VCaP (cell line): Measurements from ENCODE around the gene CTDSP2.
"Not testable (repeated sequence)": the region's sequence is repeated elsewhere in the genome, so short reads cannot be mapped to it uniquely, and the experiment has no call there.

ENCODE experiments used
- H3K27ac ChIP-seq: fragments of 450-650 bp; 2 replicates; pipeline ENCODE4 v1.5.1; 2017
- TF ChIP-seq, protein P1 (sequence below): fragments of 450-650 bp; conservative IDR thresholded peaks from 2 replicates; pipeline ENCODE4 v1.5.1; 2017; ENCODE audit warnings: mild to moderate bottlenecking, moderate library complexity

CTDSP2 gene

DNA sequence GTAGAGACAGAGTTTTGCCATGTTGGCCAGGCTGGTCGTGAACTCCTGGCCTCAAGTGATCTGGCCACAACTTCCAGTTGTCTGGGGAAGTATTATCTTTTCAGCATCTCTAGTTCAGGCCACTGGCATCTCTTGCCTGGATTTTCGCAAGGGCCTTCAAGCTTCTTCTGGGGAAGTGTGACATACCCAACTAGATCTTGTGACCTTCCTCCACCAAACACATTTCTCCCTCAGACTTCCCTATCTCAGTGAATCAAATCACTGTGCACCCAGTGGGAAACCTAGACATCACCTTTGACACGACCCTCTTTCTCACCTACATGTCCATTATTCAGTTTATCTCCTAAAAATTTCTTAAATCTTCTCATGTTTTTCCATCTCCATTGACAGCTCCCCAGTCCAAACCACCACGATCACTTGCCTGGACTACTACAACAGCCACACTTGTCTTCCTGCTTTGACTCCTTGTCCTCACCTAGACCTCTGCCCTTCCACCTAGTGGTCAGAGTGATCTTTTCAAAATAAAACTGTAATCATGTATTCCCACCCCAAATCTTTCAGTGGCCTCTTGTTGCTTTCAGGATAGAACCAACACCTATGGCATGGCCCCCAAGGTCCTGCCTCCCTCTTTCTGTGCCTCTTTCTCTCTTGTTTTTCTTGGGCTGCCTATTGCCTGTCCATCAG is 70.8 kb downstream of the CTDSP2 start:
- TF ChIP-seq, protein P1, sequence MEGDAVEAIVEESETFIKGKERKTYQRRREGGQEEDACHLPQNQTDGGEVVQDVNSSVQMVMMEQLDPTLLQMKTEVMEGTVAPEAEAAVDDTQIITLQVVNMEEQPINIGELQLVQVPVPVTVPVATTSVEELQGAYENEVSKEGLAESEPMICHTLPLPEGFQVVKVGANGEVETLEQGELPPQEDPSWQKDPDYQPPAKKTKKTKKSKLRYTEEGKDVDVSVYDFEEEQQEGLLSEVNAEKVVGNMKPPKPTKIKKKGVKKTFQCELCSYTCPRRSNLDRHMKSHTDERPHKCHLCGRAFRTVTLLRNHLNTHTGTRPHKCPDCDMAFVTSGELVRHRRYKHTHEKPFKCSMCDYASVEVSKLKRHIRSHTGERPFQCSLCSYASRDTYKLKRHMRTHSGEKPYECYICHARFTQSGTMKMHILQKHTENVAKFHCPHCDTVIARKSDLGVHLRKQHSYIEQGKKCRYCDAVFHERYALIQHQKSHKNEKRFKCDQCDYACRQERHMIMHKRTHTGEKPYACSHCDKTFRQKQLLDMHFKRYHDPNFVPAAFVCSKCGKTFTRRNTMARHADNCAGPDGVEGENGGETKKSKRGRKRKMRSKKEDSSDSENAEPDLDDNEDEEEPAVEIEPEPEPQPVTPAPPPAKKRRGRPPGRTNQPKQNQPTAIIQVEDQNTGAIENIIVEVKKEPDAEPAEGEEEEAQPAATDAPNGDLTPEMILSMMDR = no peak
- no peak overlapping the region for H3K27ac ChIP-seq

GRCh38 chr12:57775044-57775443 is 71.5 kb downstream of the CTDSP2 start:
- no peak overlapping the region for H3K27ac ChIP-seq
- TF ChIP-seq, protein P1 = no peak

DNA sequence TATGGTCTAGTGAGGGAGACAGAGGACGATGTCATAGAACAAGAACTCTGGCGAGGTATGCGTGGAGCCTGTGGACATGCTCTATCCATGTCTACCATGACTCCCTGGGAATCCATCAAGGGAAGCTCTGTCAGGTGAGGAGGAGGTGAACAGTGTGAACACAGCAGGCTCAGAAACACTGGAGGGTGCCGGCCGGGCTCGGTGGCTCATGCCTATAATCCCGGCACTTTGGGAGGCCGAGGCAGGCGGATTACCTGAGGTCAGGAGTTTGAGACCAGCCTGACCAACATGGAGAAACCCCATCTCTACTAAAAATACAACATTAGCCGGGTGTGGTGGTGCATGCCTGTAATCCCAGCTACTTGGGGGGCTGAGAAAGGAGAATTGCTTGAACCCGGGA is 71.9 kb downstream of the CTDSP2 start:
- not testable (repeated sequence) for H3K27ac ChIP-seq

GRCh38 chr12:57772429-57773322 is 73.9 kb downstream of the CTDSP2 start, which contains the start of gene EEF1AKMT3:
EEF1AKMT3 (plus strand) TSS chr12:57772614; CDS start chr12:57772725, 111 bp downstream.
- peak within 1 kb of the TSS; percentile 98 for H3K27ac ChIP-seq
- TF ChIP-seq, protein P1 = no peak

DNA sequence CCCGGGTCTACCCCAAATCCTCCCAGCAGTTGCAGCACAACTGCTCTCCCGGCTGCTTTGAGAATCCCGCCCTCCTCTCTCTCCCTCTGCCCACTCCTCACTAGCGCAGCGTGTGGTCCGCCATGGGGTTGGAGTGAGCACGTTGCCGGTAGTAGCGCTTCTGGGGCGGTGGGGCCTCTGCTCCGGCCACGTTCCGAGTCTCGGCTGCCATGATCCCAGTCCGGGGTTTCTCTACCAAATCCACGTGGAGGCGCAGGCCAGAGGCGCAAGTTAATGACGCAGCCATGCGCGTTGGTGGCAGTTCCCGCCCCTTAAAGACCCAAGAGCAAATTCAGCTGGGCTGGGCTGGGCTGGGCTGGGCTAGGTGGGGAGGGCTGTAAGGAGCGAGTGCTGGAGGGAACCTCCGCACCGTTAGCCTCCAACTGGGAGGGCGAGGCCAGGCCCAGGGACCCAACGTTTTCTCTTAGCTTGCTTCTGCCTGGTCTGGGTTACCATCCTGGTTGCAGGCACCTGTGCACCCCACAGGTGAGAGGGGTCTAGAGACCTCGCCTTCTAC is 74.6 kb downstream of the CTDSP2 start, which contains the start of gene METTL1:
METTL1 (minus strand) TSS at position 233 of the 556 bp plus-strand sequence; CDS start at position 211, 22 bp downstream.
- TF ChIP-seq, protein P1 = no peak
- peak within 1 kb of the TSS; percentile 98 for H3K27ac ChIP-seq

DNA sequence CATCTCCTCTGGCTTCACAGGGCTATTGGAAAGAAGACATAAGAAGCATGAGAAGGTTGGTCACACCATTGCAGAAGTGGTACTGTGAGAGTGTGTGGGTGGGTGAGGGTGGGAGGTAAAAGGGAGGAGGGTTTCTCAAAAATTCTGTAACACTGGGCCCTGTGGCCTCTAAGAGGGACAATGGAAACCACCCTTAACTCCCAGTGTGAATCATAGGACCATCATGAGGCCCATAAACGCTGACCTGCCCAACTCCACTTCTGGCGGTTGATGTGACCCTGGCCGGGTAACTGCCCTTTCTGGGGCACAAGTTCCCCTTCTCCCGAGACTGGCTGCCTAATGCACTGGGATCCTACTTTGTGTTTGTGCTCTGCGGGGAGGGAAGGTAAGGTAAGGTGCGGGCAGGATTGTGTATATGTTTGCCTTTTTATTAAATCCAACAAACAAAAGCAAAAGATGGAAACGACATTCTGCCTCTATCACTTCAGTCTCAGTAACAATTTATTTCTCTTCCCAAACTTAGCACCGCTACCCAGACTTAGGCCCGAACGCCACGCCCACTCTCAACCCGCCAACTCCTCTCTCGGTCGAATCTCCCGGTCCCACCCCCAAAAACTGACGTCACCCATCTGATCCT is 75.2 kb downstream of the CTDSP2 start:
- TF ChIP-seq, protein P1 = no peak
- H3K27ac ChIP-seq = peak overlapping the region; percentile 98

DNA sequence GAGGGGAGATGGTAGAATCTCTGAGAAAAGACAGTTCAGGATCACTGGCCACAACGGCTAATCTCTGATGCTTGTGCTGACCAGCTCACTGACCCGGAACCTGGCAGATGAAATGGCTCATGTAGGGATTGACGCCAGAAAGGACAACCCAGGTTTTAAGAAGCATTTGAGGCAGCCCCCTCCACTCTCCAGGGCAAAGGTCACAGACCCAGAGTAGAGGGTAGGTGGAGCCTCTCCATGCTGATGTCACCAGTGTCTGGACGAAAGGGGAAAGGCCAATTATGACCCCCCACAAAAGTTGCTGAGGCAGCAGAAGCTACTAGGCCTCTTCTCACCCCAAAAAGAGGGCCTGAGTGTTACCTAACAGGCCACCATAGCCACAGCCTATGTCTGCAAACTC is 75.8 kb downstream of the CTDSP2 start:
- peak overlapping the region; percentile 98 for H3K27ac ChIP-seq
- TF ChIP-seq, protein P1 = no peak
